Measurements from ENCODE around the gene ITGA1.
"Not testable (repeated sequence)": the region's sequence is repeated elsewhere in the genome, so short reads cannot be mapped to it uniquely, and the experiment has no call there.

The ITGA1 gene

GRCh38 chr5:52865991-52866390 is 78.3 kb downstream of the ITGA1 start:
- DNase-seq (ENCODE audit: low spot score) = not testable (repeated sequence)

GRCh38 chr5:52867809-52868208 is 80.1 kb downstream of the ITGA1 start:
- DNase-seq (ENCODE audit: low spot score) = no peak

DNA sequence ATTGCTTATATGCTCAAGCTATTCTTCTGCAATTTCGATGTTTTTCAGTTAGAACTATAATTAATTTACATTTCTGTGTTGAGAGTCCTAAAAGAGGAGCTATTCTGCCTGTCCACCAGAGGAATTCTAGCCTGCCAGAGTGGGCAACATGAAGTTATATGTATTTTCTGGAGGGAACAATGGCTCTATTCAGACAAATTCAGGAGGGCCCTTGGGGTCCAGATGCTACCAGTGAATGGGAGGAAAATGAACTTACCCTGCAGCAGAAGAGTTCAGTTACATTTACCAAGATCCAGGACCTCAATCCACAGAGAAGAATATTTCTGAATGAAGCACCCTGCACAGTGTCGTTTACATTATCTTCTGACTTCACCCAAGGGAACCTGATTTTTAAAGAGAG is 80.7 kb downstream of the ITGA1 start:
- no peak for DNase-seq (ENCODE audit: low spot score)

GRCh38 chr5:52869391-52869790 is 81.7 kb downstream of the ITGA1 start:
- no peak for DNase-seq (ENCODE audit: low spot score)

DNA sequence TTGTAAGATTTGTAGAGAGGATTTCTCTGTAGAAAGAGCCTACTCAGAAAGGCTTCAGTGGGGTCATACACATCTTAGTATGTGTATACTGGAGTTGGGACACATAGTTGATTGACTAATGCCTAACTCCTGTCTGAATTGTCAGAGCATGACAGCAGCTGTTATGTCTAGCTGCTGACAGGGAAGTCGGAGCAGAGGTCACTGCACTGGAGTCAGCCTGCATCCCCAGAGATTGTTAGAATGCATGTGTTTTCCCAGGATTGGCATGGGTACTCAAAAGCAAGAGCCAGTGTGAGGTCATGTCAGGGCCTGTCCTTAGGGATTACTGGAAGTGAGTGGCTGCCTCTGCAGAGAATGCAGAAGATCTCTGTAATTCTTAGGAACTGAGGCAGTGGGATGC is 82.7 kb downstream of the ITGA1 start:
- DNase-seq (ENCODE audit: low spot score) = no peak

DNA sequence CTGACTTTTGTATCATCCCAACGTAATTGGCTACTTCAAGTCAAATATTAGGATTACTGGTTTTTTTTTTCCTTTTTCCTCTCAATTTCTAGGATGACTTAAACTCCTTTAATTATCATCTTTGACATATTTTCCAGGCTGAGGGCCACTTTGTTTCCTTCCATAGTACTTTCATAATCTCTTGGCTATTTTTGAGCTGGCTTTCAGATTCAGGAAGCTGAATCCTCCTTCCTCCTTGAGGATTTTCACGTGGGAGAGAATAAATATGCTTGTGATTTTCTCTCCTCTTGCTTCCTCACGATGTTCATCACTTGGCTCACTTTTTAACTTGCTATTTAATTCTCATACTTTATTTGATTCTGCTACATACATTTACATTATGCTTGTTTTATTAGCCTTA is 88.1 kb downstream of the ITGA1 start:
- no peak for DNase-seq (ENCODE audit: low spot score)

- DNase-seq (ENCODE audit: low spot score) = no peak
Observed at GRCh38 chr5:52876456-52876855, 88.7 kb downstream of the ITGA1 start.

GRCh38 chr5:52878656-52879055 is 90.9 kb downstream of the ITGA1 start:
- DNase-seq (ENCODE audit: low spot score) = no peak

DNA sequence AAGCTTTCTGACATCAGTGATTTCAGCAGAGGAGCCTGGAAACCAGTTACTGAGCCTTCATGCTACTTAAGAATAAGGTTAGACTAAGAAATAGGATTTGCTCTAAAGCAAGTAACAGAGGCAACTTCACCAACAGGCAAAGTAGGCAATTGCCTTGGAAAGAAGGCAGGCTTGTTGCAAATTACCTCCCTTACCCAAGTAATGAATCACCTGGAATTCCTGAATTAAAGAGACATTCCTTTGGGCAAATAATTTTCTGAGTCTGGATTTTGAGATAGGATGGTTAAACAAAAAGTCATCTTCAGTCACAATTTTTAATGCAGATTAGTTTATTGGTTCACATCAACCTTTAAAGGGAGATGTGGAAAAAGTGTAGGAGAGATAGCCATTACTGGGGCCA is 92.8 kb downstream of the ITGA1 start:
- DNase-seq (ENCODE audit: low spot score) = no peak

- DNase-seq (ENCODE audit: low spot score) = no peak
Observed at GRCh38 chr5:52881468-52881867, 93.8 kb downstream of the ITGA1 start.

DNA sequence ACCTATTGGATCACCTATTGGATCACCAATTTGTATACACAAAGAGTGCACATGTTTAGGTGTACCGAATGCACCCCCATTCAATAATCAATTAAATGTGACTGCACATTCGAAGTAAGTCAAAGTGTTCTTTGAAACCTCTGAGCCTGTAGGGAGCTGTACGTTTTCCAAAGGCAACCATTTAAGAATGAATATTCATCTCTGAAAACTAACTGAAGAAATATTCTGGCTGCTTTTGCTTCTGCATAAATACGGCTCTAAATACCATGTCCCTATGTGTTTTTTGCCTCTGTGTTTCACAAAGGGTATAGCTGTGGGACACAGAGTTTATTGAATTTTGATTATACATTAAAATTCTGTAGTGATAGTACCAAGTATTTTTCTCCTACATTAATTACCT is 95.4 kb downstream of the ITGA1 start:
- DNase-seq (ENCODE audit: low spot score) = no peak

GRCh38 chr5:52884453-52884852 is 96.7 kb downstream of the ITGA1 start:
- DNase-seq (ENCODE audit: low spot score) = no peak

GRCh38 chr5:52885614-52886013 is 97.9 kb downstream of the ITGA1 start:
- DNase-seq (ENCODE audit: low spot score) = no peak

DNA sequence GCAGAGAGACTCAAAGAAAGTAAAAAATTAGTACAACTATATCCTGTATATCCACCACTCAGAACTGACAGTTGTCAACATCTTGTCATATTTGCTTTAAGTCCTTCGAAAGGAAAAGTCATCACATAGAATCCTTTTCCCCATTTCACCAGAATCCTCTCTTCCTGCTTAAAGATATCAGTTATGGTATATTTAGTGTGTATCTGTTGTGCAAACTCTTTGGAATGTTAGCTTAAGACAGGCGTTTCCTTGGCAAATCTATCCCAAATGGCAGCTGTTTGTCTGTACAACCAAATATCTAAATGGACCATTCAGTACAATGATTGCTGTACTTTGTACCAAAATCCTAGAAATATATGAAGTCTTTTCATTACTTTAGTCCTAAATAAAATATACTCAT is 98.5 kb downstream of the ITGA1 start:
- no peak for DNase-seq (ENCODE audit: low spot score)

- no peak for DNase-seq (ENCODE audit: low spot score)
Observed at GRCh38 chr5:52887066-52887465, 99.3 kb downstream of the ITGA1 start.

GRCh38 chr5:52888363-52888762 is 100.6 kb downstream of the ITGA1 start:
- no peak for DNase-seq (ENCODE audit: low spot score)

- no peak for DNase-seq (ENCODE audit: low spot score)
Observed at GRCh38 chr5:52892242-52892878, 104.6 kb downstream of the ITGA1 start.

- no peak for DNase-seq (ENCODE audit: low spot score)
Observed at GRCh38 chr5:52893105-52893504, 105.4 kb downstream of the ITGA1 start.

DNA sequence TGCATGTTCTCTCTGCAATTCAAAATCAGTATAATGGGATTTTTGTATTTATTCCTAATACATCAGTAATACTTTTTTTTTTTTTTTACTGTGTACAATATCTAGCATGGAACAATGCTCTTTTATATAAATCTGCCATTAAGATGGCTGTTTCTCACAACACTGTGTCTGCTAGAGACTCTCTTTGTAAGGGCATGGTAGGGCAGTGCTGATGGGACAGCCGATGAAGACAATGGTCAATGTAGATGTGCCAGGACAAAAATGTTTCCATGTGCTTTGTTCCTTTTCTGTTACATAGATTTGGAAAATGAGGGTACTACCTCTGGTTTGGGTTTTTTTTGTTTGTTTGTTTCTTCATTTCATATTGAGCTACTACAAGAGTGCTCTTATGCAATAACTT is 106.1 kb downstream of the ITGA1 start:
- peak; percentile 37 for DNase-seq (ENCODE audit: low spot score)

DNA sequence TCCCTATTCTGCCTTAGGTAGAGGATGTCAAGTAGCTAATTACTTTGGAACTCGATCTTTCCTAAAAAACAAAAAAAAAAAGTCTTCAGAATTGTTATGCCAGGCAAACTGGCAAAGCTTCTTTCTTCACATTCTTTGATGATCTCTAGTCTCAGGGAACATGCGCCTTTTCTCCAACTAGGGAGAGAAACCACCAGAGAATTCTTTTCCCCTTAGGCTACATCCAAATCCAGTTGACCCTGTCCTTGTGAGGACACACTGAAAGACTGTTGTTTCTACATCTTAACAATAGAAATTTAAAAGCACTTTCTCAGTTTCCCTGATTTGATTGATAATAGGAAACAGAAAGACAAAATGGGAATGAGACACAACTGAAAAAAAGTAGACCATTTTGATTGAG is 106.7 kb downstream of the ITGA1 start:
- DNase-seq (ENCODE audit: low spot score) = no peak

DNA sequence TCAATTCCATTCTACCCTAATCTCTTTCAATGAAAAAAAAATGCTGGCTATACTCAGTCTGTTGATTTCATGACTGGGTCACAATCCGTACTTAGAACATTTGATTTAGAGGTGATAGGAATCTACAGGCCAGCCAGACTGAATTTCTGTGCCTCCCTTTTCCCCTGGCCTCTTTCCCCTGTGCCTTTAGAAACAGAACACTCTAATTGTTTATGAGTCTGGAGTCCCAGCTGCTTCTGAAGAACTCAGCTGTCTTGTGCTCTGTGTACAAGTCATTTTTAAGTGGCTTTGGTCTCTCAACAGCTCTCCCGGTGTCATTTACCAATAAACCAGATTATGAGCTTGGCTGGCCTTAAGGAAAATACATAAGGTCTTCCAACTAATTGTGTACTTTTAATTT is 107.4 kb downstream of the ITGA1 start:
- DNase-seq (ENCODE audit: low spot score) = no peak

- no peak for DNase-seq (ENCODE audit: low spot score)
Observed at GRCh38 chr5:52895572-52896413, 108.1 kb downstream of the ITGA1 start.

DNA sequence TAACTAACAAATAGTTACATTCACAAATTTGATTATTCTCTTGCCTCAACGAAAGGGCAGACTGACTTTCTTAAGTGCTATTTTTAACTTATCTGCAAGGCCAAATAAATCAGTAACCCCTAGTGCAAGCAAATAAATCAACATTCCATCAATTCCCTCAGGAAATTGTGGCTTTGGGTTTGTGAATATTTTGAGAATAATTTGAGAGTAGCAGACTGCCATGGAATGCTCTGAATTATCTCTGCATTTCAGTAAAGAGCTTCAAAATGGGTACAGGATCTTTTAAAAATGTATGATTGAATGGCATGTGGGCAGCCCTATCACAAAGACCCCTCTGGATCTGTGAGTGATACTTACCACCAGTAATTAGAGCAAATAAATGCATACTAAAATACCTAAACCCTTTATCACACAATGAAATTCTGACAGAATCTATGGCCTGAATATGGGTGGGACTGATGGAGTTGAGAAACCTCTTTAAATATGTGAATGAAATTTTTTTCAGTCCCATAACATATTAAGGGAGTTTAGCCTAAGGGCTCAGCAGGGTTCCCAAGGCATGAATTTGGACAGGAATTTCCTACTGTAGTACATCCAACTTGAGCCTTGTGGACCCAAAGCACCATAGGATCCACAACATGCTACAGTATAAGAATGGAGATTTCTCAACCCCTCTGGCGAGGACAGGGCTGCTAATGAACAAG is 109.0 kb downstream of the ITGA1 start:
- no peak for DNase-seq (ENCODE audit: low spot score)

Data from globus pallidus (tissue), 1 donor.